ENCODE results near the gene SDCCAG8.

- TF ChIP-seq CTCF (IDR thresholded peaks at IDR 0.05) = no peak
- no peak for TF ChIP-seq EP300 (IDR thresholded peaks at IDR 0.05)
- no peak for TF ChIP-seq POLR2AphosphoS5 (IDR thresholded peaks at IDR 0.05)
- TF ChIP-seq POLR2A (IDR thresholded peaks at IDR 0.05) = no peak
Observed at GRCh38 chr1:243508943-243509342, 253.1 kb downstream of the SDCCAG8 start.

Data from gastroesophageal sphincter (tissue), 3 donors.